Adrenal gland (tissue), 12 donors: ENCODE data around the gene PARVA. TPM values are rescaled to one million over a fixed set of nuclear protein-coding genes. Genes with fewer than 3 reads are reported as not detected.
A peak's percentile ranks its signal among the peaks of the same experiment; 100 is the strongest.

ENCODE experiments used
- DNase-seq, 7 donors: peaks; one replicate each; pipeline ENCODE4 v3.0.0-alpha.2; 2019 to 2020
- H3K27ac ChIP-seq, 5 donors: fragments of 200-600 bp; sonication (generic) in 4 of 5; 1 replicate in 3 of 5; 2 replicates in 2 of 5; pipeline versions ENCODE4 v1.5.1 to v1.8.0; 2016 to 2020; ENCODE audit warnings: mild to moderate bottlenecking in 1 of 5
- H3K27me3 ChIP-seq: fragments of 200-600 bp; 2 replicates; pipeline ENCODE4 v1.8.0; 2021
- H3K36me3 ChIP-seq, 2 donors: fragments of 200-600 bp; replicated peaks in 1 of 2; 1 replicate in 1 of 2; 2 replicates in 1 of 2; pipeline versions ENCODE4 v1.5.1 to v1.8.0; 2018 to 2022
- H3K4me1 ChIP-seq, 2 donors: fragments of 200-600 bp; replicated peaks in 1 of 2; 1 replicate in 1 of 2; 2 replicates in 1 of 2; pipeline versions ENCODE4 v1.5.1 to v1.8.0; 2018 to 2021
- H3K4me3 ChIP-seq, 4 donors: fragments of 200-600 bp; sonication (generic) in 3 of 4; one replicate each; pipeline ENCODE4 v1.5.1; 2016 to 2018
- H3K9me3 ChIP-seq, 3 donors: fragments of 200-600 bp; sonication (generic) in 1 of 3; replicated peaks in 1 of 3; 1 replicate in 2 of 3; 2 replicates in 1 of 3; pipeline versions ENCODE4 v1.5.1 to v1.8.0; 2016 to 2021
- CTCF ChIP-seq, 6 experiments: fragments of 450-650 bp in 4 of 6; fragments of 200-600 bp in 2 of 6; sonication (generic) in 1 of 6; IDR thresholded peaks; 1 replicate in 5 of 6; 2 replicates in 1 of 6; pipeline versions ENCODE4 v1.5.1 to v1.8.0; 2016 to 2021; ENCODE audit warnings: antibody characterized with exemption in 6 of 6, mild to moderate bottlenecking in 2 of 6, moderate library complexity in 1 of 6
- POLR2A ChIP-seq, 2 donors: fragments of 450-650 bp; IDR thresholded peaks; one replicate each; pipeline ENCODE4 v1.6.1; 2017; ENCODE audit warnings: antibody characterized with exemption in 2 of 2, mild to moderate bottlenecking in 2 of 2, moderate library complexity in 1 of 2
- WGBS, 4 donors: extraction: QIAGEN DNeasy Blood & Tissue Kit in 2 of 4; methylation state at CpG; one replicate each; pipeline versions ENCODE4 v1.1.5 to v1.1.7; 2013 to 2017; 5-methylcytosine and 5-hydroxymethylcytosine counted together
- intact Hi-C, 2 donors: fragments of 100-400 bp; cut with DNase I; formaldehyde crosslinking; loops; one replicate each; pipeline versions ENCODE4 v1.14.1 to v1.15.0; 2022 to 2023
- polyA plus RNA-seq, 3 donors: library from polyadenylated mRNA; stranded (reverse); fragments of 200-250 nt in 2 of 3; fragments of 350-450 nt in 1 of 3; fragmentation: Illumina TruSeq in 1 of 3; extraction: RNeasy Lipid Tissue Mini Kit (QIAGEN cat#74804) in 1 of 3; gene quantifications; one replicate each; pipeline ENCODE4 v1.2.3, GENCODE V29; 2013 to 2014
- total RNA-seq, 9 donors: library from RNA; depleted of rRNA in 4 of 9; stranded (reverse); fragments of >200 nt in 4 of 9; fragments of 120-200 nt in 1 of 9; fragmentation: NEBNext Ultra II Directional in 1 of 9; extraction: Animal tissue kit (Norgen Biotek cat#: 25700) in 1 of 9; gene quantifications; one replicate each; pipeline versions ENCODE4 v1.1.0 to v1.2.4, GENCODE V29; 2013 to 2023
- donor health status: healthy with polysubstance abuse.
- donor health status: Bipolar disorder and iron deficiency.
- donor health status: DM: yes; HTN: yes; CAD: no.
- donor health status: DM: no; HTN: no; CAD: no.
- donor health status: DM: no; HTN: no; CAD: no.
- donor health status: DM: yes; HTN: yes; CAD: no.

The PARVA gene
- total and polyA plus RNA-seq, 12 donors: 13.0 to 58.9 (median 31.4) TPM

GRCh38 chr11:12408156-12408770 lies 30.9 kb downstream of the PARVA start:
- intact Hi-C loops: no loop called here
- no peaks in the 10 kb centered on the region for H3K9me3 ChIP-seq
- peaks cover 0 to 28% of the 10 kb centered on the region in 2 donors for H3K4me1 ChIP-seq
- no peak overlapping the region for H3K4me3 ChIP-seq
- 77 to 91% (median 86%) methylated on average over 4 of the region's 4 CpGs for WGBS, 4 donors
- H3K27ac ChIP-seq: no peak overlapping the region
- TF ChIP-seq CTCF (IDR thresholded peaks at IDR 0.05) (no peak), POLR2A (IDR thresholded peaks at IDR 0.05) (no peak)
- no peaks in the 10 kb centered on the region for H3K27me3 ChIP-seq
- no peaks in the 10 kb centered on the region for H3K36me3 ChIP-seq
- DNase-seq: no peak

GRCh38 chr11:12409621-12410005 lies 32.2 kb downstream of the PARVA start:
- no peaks in the 10 kb centered on the region for H3K36me3 ChIP-seq
- intact Hi-C loops: loop anchor here in 1 of 2 donors (10.0 kb wide), 1 partner anchor 485 kb away; no protein-coding TSS in a partner anchor
- H3K27me3 ChIP-seq: no peaks in the 10 kb centered on the region
- TF ChIP-seq POLR2A (IDR thresholded peaks at IDR 0.05) (no peak), CTCF (IDR thresholded peaks at IDR 0.05) (peak in 1 of 6 experiments; percentile 1)
- H3K4me1 ChIP-seq: peaks cover 0 to 38% of the 10 kb centered on the region in 2 donors
- WGBS, 4 donors: 73 to 89% (median 78%) methylated on average over 3 of the region's 3 CpGs
- no peak for DNase-seq
- H3K9me3 ChIP-seq: no peaks in the 10 kb centered on the region
- peak overlapping the region in 2 of 5 donors; percentile 57 to 85 for H3K27ac ChIP-seq
- H3K4me3 ChIP-seq: no peak overlapping the region

DNA sequence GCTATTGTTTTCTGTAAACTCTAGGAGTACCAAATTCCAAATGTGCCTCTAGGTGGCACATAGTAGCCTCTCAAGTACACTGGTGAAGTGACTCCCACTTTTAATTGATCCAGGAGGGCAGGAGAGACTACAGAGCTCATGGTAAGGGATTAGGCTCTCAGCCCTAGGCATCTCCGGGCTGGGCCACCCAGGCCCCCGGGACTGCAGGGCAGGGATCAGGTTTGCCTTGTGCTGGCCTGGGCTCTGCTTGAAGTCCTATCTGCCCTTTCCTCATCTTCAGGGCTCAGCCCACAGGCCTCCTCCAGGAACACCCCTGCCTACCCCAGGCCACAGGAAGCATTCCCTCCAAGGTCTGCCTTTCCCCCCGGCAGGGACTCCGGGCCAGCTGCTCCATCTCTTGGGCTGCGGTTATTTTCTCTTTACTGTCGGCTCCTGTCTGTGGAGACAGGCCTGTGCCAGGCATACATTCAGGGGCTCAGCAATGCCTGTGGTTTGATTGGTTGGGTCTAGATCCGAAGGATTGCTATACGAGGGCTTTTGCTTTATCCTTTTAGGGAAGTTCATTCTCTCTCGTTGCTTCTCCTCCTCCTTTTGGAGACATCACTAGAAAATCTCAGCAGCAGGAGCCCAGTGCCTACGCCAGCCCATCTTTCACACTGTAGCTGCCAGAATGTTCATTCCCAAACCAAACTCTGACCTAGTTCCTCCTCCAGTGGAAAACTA lies 32.8 kb downstream of the PARVA start:
- Histone ChIP-seq H3K27me3 (no peaks in the 10 kb centered on the region), H3K4me1 (peaks cover 0 to 38% of the 10 kb centered on the region in 2 donors), H3K9me3 (no peaks in the 10 kb centered on the region), H3K27ac (peak overlapping the region in 2 of 5 donors; percentile 57 to 85), H3K36me3 (no peaks in the 10 kb centered on the region), H3K4me3 (no peak overlapping the region)
- 62 to 71% (median 65%) methylated on average over 8 to 10 of the region's 10 CpGs for WGBS, 4 donors
- TF ChIP-seq POLR2A (IDR thresholded peaks at IDR 0.05) (no peak), CTCF (IDR thresholded peaks at IDR 0.05) (no peak)
- intact Hi-C loops: loop anchor here in 1 of 2 donors (10.0 kb wide), 1 partner anchor 485 kb away; no protein-coding TSS in a partner anchor
- DNase-seq: no peak

GRCh38 chr11:12411393-12411792 lies 34.0 kb downstream of the PARVA start:
- 93 to 100% (median 96%) methylated on average over 3 of the region's 3 CpGs for WGBS, 4 donors
- intact Hi-C loops: loop anchor here in 1 of 2 donors (10.0 kb wide), 1 partner anchor 483 kb away; no protein-coding TSS in a partner anchor
- peaks cover 0 to 38% of the 10 kb centered on the region in 2 donors for H3K4me1 ChIP-seq
- TF ChIP-seq POLR2A (IDR thresholded peaks at IDR 0.05) (no peak), CTCF (IDR thresholded peaks at IDR 0.05) (no peak)
- H3K4me3 ChIP-seq: no peak overlapping the region
- peak overlapping the region in 1 of 5 donors; percentile 85 for H3K27ac ChIP-seq
- no peak for DNase-seq
- no peaks in the 10 kb centered on the region for H3K9me3 ChIP-seq
- H3K27me3 ChIP-seq: no peaks in the 10 kb centered on the region
- no peaks in the 10 kb centered on the region for H3K36me3 ChIP-seq
